ENCODE measurements around the gene SSH2.
"Not testable (repeated sequence)": the region's sequence is repeated elsewhere in the genome, so short reads cannot be mapped to it uniquely, and the experiment has no call there.

The SSH2 gene

GRCh38 chr17:29791336-29792080 lies 138.5 kb downstream of the SSH2 start:
- CTCF ChIA-PET: interaction anchor here (0.9 to 1.8 kb wide), 7 partner anchors 12 to 302 kb away, joined by 3 to 8 read pairs (median 5); no protein-coding TSS in a partner anchor
- H3K36me3 ChIP-seq (ENCODE audit: control insufficient read depth in 2 of 2, insufficient read depth in 1 of 2, low read length in 2 of 2): peaks cover 0 to 8% of the 10 kb centered on the region in 2 experiments; a peak in 1 of 3 replicates

GRCh38 chr17:29789196-29790170 lies 140.5 kb downstream of the SSH2 start:
- Histone ChIP-seq H3K9me3 (ENCODE audit: control insufficient read depth, insufficient read depth, low read depth, low read length) (no peaks in the 10 kb centered on the region), H3K36me3 (ENCODE audit: control insufficient read depth in 2 of 2, insufficient read depth in 1 of 2, low read length in 2 of 2) (peaks cover 0 to 8% of the 10 kb centered on the region in 2 experiments; a peak in 1 of 3 replicates), H3K4me1 (ENCODE audit: control insufficient read depth, insufficient read depth, low read length) (peaks cover 8% of the 10 kb centered on the region), H3K4me3 (ENCODE audit: low read depth, low read length) (no peak overlapping the region), H3K27ac (ENCODE audit: extremely low read depth, low read depth, low read length) (no peak overlapping the region)
- no peak for TF ChIP-seq ZNF140 (tag by site-specific recombination; IDR thresholded peaks at IDR 0.05)
- 0 out of 2 replicates have a peak, but pooled peaks have one; percentile 27 for TF ChIP-seq ZBTB17 (tag by site-specific recombination; IDR thresholded peaks at IDR 0.05)
- peak; percentile 27; the same call in 1 of the 2 replicates for TF ChIP-seq PRDM10 (tag by site-specific recombination; IDR thresholded peaks at IDR 0.05)
- ChIA-PET CTCF (interaction anchor here (0.6 kb wide), 2 partner anchors 27 to 302 kb away, joined by 3 read pairs; no protein-coding TSS in a partner anchor), POLR2A (no interaction called here)

More at GRCh38 chr17:29791336-29792080, 138.5 kb downstream of the SSH2 start:
- no peak overlapping the region for H3K4me3 ChIP-seq (ENCODE audit: low read depth, low read length)
- peaks cover 4% of the 10 kb centered on the region for H3K4me1 ChIP-seq (ENCODE audit: control insufficient read depth, insufficient read depth, low read length)
- POLR2A ChIA-PET: interaction anchor here (0.6 to 0.8 kb wide), 3 partner anchors 12 to 200 kb away, joined by 3 to 8 read pairs (median 5); no protein-coding TSS in a partner anchor
- H3K9me3 ChIP-seq (ENCODE audit: control insufficient read depth, insufficient read depth, low read depth, low read length): no peaks in the 10 kb centered on the region
- TF ChIP-seq ZFP69B (tag by site-specific recombination; IDR thresholded peaks at IDR 0.05) (no peak), ZNF426 (tag by site-specific recombination; IDR thresholded peaks at IDR 0.05) (no peak), ZNF133 (tag by site-specific recombination; IDR thresholded peaks at IDR 0.05) (no peak)
- H3K27ac ChIP-seq (ENCODE audit: extremely low read depth, low read depth, low read length): no peak overlapping the region

- ChIA-PET CTCF (no interaction called here), POLR2A (no interaction called here)
- peaks cover 3 to 4% of the 10 kb centered on the region in 2 experiments; a peak in 2 of 3 replicates for H3K36me3 ChIP-seq (ENCODE audit: control insufficient read depth in 2 of 2, insufficient read depth in 1 of 2, low read length in 2 of 2)
- H3K4me1 ChIP-seq (ENCODE audit: control insufficient read depth, insufficient read depth, low read length): peaks cover 8% of the 10 kb centered on the region
- no peak overlapping the region for H3K27ac ChIP-seq (ENCODE audit: extremely low read depth, low read depth, low read length)
- no peak overlapping the region for H3K4me3 ChIP-seq (ENCODE audit: low read depth, low read length)
- H3K9me3 ChIP-seq (ENCODE audit: control insufficient read depth, insufficient read depth, low read depth, low read length): no peaks in the 10 kb centered on the region
- TF ChIP-seq ZNF830 (tag by site-specific recombination; IDR thresholded peaks at IDR 0.05; ENCODE audit: low read depth) (no peak), ZNF292 (tag by site-specific recombination; IDR thresholded peaks at IDR 0.05; ENCODE audit: borderline replicate concordance, low read depth) (no peak), ZNF768 (tag by site-specific recombination; IDR thresholded peaks at IDR 0.05) (no peak), ZNF239 (tag by site-specific recombination; IDR thresholded peaks at IDR 0.05) (no peak)
Observed at GRCh38 chr17:29787995-29788394, 142.0 kb downstream of the SSH2 start.

- Histone ChIP-seq H3K27ac (ENCODE audit: extremely low read depth, low read depth, low read length) (no peak overlapping the region), H3K4me3 (ENCODE audit: low read depth, low read length) (no peak overlapping the region), H3K9me3 (ENCODE audit: control insufficient read depth, insufficient read depth, low read depth, low read length) (no peaks in the 10 kb centered on the region), H3K36me3 (ENCODE audit: control insufficient read depth in 2 of 2, insufficient read depth in 1 of 2, low read length in 2 of 2) (peaks cover 0 to 3% of the 10 kb centered on the region in 2 experiments; a peak in 2 of 3 replicates), H3K4me1 (ENCODE audit: control insufficient read depth, insufficient read depth, low read length) (peaks cover 8% of the 10 kb centered on the region)
- POLR2A ChIA-PET: no interaction called here
- CTCF ChIA-PET: interaction anchor here (0.7 to 1.0 kb wide), 2 partner anchors 105 to 143 kb away, joined by 5 read pairs; no protein-coding TSS in a partner anchor
- TF ChIP-seq ZNF548 (tag by site-specific recombination; IDR thresholded peaks at IDR 0.05): no peak
- no peak for TF ChIP-seq ZNF292 (tag by site-specific recombination; IDR thresholded peaks at IDR 0.05; ENCODE audit: borderline replicate concordance, low read depth)
- TF ChIP-seq IKZF3 (tag by site-specific recombination; IDR thresholded peaks at IDR 0.05): no peak
Observed at GRCh38 chr17:29782917-29783316, 147.1 kb downstream of the SSH2 start.

- POLR2A ChIA-PET: interaction anchor here (0.6 to 1.5 kb wide), 4 partner anchors 11 to 140 kb away, joined by 3 to 5 read pairs (median 4); no protein-coding TSS in a partner anchor
Observed at GRCh38 chr17:29779812-29780190, 150.2 kb downstream of the SSH2 start.

More at GRCh38 chr17:29779812-29780190, 150.2 kb downstream of the SSH2 start:
- H3K36me3 ChIP-seq (ENCODE audit: control insufficient read depth in 2 of 2, insufficient read depth in 1 of 2, low read length in 2 of 2); H3K27ac ChIP-seq (ENCODE audit: extremely low read depth, low read depth, low read length); H3K4me1 ChIP-seq (ENCODE audit: control insufficient read depth, insufficient read depth, low read length); H3K9me3 ChIP-seq (ENCODE audit: control insufficient read depth, insufficient read depth, low read depth, low read length); H3K4me3 ChIP-seq (ENCODE audit: low read depth, low read length): not testable (repeated sequence)
- CTCF ChIA-PET: interaction anchor here (0.6 to 6.5 kb wide), 36 partner anchors 9 to 556 kb away, joined by 3 to 161 read pairs (median 4); no protein-coding TSS in a partner anchor

Data from HEK293 (cell line).